Neural cell (in vitro differentiated cells): ENCODE results near the gene SEMA6A. TPM values are rescaled to one million over a fixed set of nuclear protein-coding genes. Genes with fewer than 3 reads are reported as not detected.

Experiments used
- H2AFZ ChIP-seq: fragments of 200-600, 300-800 bp; sonication (generic), shearing (Covaris generic); 2 replicates; pipeline ENCODE4 v1.6.0; 2014; ENCODE audit warnings: low read depth, mild to moderate bottlenecking, antibody characterized with exemption, low read length, moderate library complexity
- H3F3A ChIP-seq: fragments of 200-600 bp; shearing (Covaris generic); 2 replicates; pipeline ENCODE4 v1.6.1; 2016; ENCODE audit warnings: mild to moderate bottlenecking, moderate library complexity, mixed read lengths, antibody characterized with exemption, low read length; ENCODE audit not compliant: insufficient read depth, poor library complexity, severe bottlenecking
- H3K27ac ChIP-seq: fragments of 200-600, 300-800 bp; sonication (generic), shearing (Covaris generic); 2 replicates; pipeline ENCODE4 v1.5.1; 2014; ENCODE audit warnings: mild to moderate bottlenecking, low read length, moderate library complexity
- H3K27me3 ChIP-seq: fragments of 300-800, 200-600 bp; sonication (generic), shearing (Covaris generic); 2 replicates; pipeline ENCODE4 v1.6.0; 2014; ENCODE audit warnings: mild to moderate bottlenecking, low read depth, low read length, moderate library complexity; ENCODE audit not compliant: insufficient read depth
- H3K36me3 ChIP-seq: fragments of 300-800, 200-600 bp; sonication (generic), shearing (Covaris generic); 2 replicates; pipeline ENCODE4 v1.5.1; 2014; ENCODE audit warnings: mild to moderate bottlenecking, antibody characterized with exemption, low read length, moderate library complexity; ENCODE audit not compliant: insufficient read depth
- H3K4me2 ChIP-seq: fragments of 300-800, 200-600 bp; sonication (generic), shearing (Covaris generic); 2 replicates; pipeline ENCODE4 v1.6.0; 2014; ENCODE audit warnings: mild to moderate bottlenecking, low read length
- H3K4me3 ChIP-seq: fragments of 300-800, 200-600 bp; sonication (generic), shearing (Covaris generic); 2 replicates; pipeline ENCODE4 v1.5.1; 2014; ENCODE audit warnings: mild to moderate bottlenecking, low read length, moderate library complexity
- H3K79me2 ChIP-seq: fragments of 200-600 bp; shearing (Covaris generic); replicated peaks from 2 replicates; pipeline ENCODE4 v1.6.0; 2014; ENCODE audit warnings: mild to moderate bottlenecking, low read length, moderate library complexity; ENCODE audit not compliant: insufficient read depth
- H3K9ac ChIP-seq: fragments of 300-800, 200-600 bp; sonication (generic), shearing (Covaris generic); 2 replicates; pipeline ENCODE4 v1.6.1; 2016; ENCODE audit warnings: mild to moderate bottlenecking, low read length, mixed read lengths
- H3K9me2 ChIP-seq: fragments of 200-600 bp; shearing (Covaris generic); 2 replicates; pipeline ENCODE4 v1.6.1; 2016; ENCODE audit warnings: mild to moderate bottlenecking, low read length, mixed read lengths; ENCODE audit not compliant: insufficient read depth
- H3K9me3 ChIP-seq: fragments of 200-600, 300-800 bp; sonication (generic), shearing (Covaris generic); 2 replicates; pipeline ENCODE4 v1.6.1; 2016; ENCODE audit warnings: mild to moderate bottlenecking, mixed run types, low read length, moderate library complexity, mixed read lengths
- H4K20me1 ChIP-seq: fragments of 200-600 bp; shearing (Covaris generic); 2 replicates; pipeline ENCODE4 v1.6.1; 2016; ENCODE audit warnings: mild to moderate bottlenecking, mixed run types; ENCODE audit not compliant: insufficient read depth
- EP300 ChIP-seq: fragments of 450-650 bp; conservative IDR thresholded peaks from 2 replicates; pipeline ENCODE4 v1.6.1; 2014; ENCODE audit warnings: antibody characterized with exemption, mild to moderate bottlenecking, moderate library complexity; ENCODE audit not compliant: poor library complexity, severe bottlenecking
- EZH2 ChIP-seq: fragments of 200-600, 300-800 bp; shearing (Covaris generic), sonication (generic); IDR thresholded peaks from 2 replicates; pipeline ENCODE4 v1.6.1; 2014; ENCODE audit warnings: antibody characterized with exemption, low read length, borderline replicate concordance, mild to moderate bottlenecking; ENCODE audit not compliant: insufficient read depth, poor library complexity, severe bottlenecking
- MXI1 ChIP-seq: fragments of 450-650 bp; conservative IDR thresholded peaks from 2 replicates; pipeline ENCODE4 v1.6.1; 2014; ENCODE audit warnings: antibody characterized with exemption, mild to moderate bottlenecking; ENCODE audit not compliant: poor library complexity, severe bottlenecking
- POLR2AphosphoS5 ChIP-seq: IDR thresholded peaks from 2 replicates; pipeline ENCODE4 v1.6.1; 2012
- RAD21 ChIP-seq: fragments of 450-650 bp; conservative IDR thresholded peaks from 2 replicates; pipeline ENCODE4 v1.6.1; 2014; ENCODE audit warnings: antibody characterized with exemption, mild to moderate bottlenecking, moderate library complexity
- SMC3 ChIP-seq: fragments of 450-650 bp; conservative IDR thresholded peaks from 2 replicates; pipeline ENCODE4 v1.6.1; 2014; ENCODE audit warnings: antibody characterized with exemption, mild to moderate bottlenecking, moderate library complexity; ENCODE audit not compliant: poor library complexity
- TAF1 ChIP-seq: IDR thresholded peaks from 2 replicates; pipeline ENCODE4 v1.6.1; 2012; ENCODE audit warnings: low read depth
- polyA plus RNA-seq: library from polyadenylated mRNA; depleted of rRNA; stranded (reverse); fragments of >200 nt; gene quantifications from 2 replicates; pipeline ENCODE4 v1.2.3, GENCODE V29; 2014
- TF ChIP-seq, protein P1 (sequence below): fragments of 450-650 bp; IDR thresholded peaks from 2 replicates; pipeline ENCODE4 v1.5.1; 2014; ENCODE audit warnings: antibody characterized with exemption, mild to moderate bottlenecking, moderate library complexity; ENCODE audit not compliant: poor library complexity, severe bottlenecking
- TF ChIP-seq, protein P2 (sequence below): IDR thresholded peaks from 2 replicates; pipeline ENCODE4 v1.6.1; 2012; ENCODE audit warnings: borderline replicate concordance

Gene SEMA6A
- polyA plus RNA-seq, 1 donor from 2014 or later, result 6.5 TPM

DNA sequence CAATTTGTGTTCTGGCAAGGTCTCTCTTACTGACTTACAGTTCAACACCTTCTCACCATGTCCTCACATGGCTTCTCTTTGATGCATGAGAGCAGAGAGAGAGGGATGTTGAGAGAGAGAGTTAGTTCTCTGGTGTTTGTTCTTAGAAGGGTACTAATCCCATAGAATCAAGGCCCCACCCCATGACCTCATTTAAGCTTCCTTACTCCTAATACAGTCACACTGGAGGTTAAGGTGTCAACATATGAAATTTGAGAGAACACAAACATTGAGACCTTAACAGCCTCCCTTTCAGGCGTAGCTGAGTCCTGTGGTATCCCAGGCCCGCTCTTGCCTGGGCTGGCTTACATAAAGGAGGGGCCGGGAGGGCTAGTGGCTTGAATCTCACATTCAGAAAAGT lies 10.6 kb upstream of the SEMA6A start:
- no peaks in the 10 kb centered on the region for H3K27me3 ChIP-seq
- H3K9me3 ChIP-seq, result no peaks in the 10 kb centered on the region

DNA sequence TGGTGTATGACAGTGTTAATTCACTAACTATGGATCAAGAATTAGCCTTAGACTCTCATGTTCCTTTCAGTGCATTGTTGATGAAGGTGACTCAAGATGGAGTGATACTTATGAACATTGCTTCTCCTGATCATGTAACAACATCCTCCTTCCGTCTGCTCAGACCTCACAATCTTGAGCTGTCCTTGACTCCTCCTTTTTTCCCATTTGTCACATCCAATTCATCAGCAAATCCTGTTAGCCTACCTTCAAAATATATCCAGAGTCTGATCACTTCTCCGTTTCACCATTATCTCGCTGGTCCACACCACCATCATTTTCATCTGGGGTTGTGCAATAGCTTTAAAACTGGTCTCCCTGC lies 9.2 kb upstream of the SEMA6A start:
- Histone ChIP-seq H2AFZ (no peak overlapping the region), H3K27me3 (no peaks in the 10 kb centered on the region), H3K4me2 (no peak overlapping the region), H3K9ac (no peak overlapping the region), H3K36me3 (no peaks in the 10 kb centered on the region), H3K79me2 (no peaks in the 10 kb centered on the region), H3K9me2 (no peaks in the 10 kb centered on the region), H3K9me3 (no peaks in the 10 kb centered on the region), H4K20me1 (no peaks in the 10 kb centered on the region), H3K4me3 (no peak overlapping the region), H3K27ac (no peak overlapping the region), H3F3A (no peaks in the 10 kb centered on the region)
- TF ChIP-seq SMC3 (no peak), POLR2AphosphoS5 (no peak), MXI1 (no peak), EZH2 (no peak), TAF1 (no peak), EP300 (no peak), RAD21 (no peak)
- TF ChIP-seq, protein P1, sequence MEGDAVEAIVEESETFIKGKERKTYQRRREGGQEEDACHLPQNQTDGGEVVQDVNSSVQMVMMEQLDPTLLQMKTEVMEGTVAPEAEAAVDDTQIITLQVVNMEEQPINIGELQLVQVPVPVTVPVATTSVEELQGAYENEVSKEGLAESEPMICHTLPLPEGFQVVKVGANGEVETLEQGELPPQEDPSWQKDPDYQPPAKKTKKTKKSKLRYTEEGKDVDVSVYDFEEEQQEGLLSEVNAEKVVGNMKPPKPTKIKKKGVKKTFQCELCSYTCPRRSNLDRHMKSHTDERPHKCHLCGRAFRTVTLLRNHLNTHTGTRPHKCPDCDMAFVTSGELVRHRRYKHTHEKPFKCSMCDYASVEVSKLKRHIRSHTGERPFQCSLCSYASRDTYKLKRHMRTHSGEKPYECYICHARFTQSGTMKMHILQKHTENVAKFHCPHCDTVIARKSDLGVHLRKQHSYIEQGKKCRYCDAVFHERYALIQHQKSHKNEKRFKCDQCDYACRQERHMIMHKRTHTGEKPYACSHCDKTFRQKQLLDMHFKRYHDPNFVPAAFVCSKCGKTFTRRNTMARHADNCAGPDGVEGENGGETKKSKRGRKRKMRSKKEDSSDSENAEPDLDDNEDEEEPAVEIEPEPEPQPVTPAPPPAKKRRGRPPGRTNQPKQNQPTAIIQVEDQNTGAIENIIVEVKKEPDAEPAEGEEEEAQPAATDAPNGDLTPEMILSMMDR, result no peak
- TF ChIP-seq, protein P2, sequence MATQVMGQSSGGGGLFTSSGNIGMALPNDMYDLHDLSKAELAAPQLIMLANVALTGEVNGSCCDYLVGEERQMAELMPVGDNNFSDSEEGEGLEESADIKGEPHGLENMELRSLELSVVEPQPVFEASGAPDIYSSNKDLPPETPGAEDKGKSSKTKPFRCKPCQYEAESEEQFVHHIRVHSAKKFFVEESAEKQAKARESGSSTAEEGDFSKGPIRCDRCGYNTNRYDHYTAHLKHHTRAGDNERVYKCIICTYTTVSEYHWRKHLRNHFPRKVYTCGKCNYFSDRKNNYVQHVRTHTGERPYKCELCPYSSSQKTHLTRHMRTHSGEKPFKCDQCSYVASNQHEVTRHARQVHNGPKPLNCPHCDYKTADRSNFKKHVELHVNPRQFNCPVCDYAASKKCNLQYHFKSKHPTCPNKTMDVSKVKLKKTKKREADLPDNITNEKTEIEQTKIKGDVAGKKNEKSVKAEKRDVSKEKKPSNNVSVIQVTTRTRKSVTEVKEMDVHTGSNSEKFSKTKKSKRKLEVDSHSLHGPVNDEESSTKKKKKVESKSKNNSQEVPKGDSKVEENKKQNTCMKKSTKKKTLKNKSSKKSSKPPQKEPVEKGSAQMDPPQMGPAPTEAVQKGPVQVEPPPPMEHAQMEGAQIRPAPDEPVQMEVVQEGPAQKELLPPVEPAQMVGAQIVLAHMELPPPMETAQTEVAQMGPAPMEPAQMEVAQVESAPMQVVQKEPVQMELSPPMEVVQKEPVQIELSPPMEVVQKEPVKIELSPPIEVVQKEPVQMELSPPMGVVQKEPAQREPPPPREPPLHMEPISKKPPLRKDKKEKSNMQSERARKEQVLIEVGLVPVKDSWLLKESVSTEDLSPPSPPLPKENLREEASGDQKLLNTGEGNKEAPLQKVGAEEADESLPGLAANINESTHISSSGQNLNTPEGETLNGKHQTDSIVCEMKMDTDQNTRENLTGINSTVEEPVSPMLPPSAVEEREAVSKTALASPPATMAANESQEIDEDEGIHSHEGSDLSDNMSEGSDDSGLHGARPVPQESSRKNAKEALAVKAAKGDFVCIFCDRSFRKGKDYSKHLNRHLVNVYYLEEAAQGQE, result no peak

More for the DNA sequence above, 10.6 kb upstream of the SEMA6A start:
- Histone ChIP-seq H3K9me2 (no peaks in the 10 kb centered on the region), H4K20me1 (no peaks in the 10 kb centered on the region), H3K36me3 (no peaks in the 10 kb centered on the region), H3K79me2 (no peaks in the 10 kb centered on the region), H3K4me3 (no peak overlapping the region), H3F3A (no peaks in the 10 kb centered on the region), H3K27ac (no peak overlapping the region), H3K4me2 (no peak overlapping the region), H2AFZ (no peak overlapping the region), H3K9ac (no peak overlapping the region)
- TF ChIP-seq EP300, result no peak
- TF ChIP-seq, protein P2, result no peak
- TF ChIP-seq RAD21, result no peak
- TF ChIP-seq, protein P1, result no peak
- no peak for TF ChIP-seq MXI1
- no peak for TF ChIP-seq SMC3
- TF ChIP-seq EZH2, result no peak
- TF ChIP-seq TAF1, result no peak
